Activated CD4-positive, alpha-beta T cell treated with anti-CD3 and anti-CD28 coated beads, Interleukin-2, amount 50 U/mL, for 24 hours (primary cell): ENCODE results near the gene FMNL3.
A peak's percentile ranks its signal among the peaks of the same experiment; 100 is the strongest.

Source experiments
- DNase-seq, 2 donors: peaks; one replicate each; pipeline ENCODE4 v3.0.0-alpha.2; 2020; ENCODE audit warnings: low read depth in 1 of 2, low spot score in 1 of 2

Gene FMNL3

DNA sequence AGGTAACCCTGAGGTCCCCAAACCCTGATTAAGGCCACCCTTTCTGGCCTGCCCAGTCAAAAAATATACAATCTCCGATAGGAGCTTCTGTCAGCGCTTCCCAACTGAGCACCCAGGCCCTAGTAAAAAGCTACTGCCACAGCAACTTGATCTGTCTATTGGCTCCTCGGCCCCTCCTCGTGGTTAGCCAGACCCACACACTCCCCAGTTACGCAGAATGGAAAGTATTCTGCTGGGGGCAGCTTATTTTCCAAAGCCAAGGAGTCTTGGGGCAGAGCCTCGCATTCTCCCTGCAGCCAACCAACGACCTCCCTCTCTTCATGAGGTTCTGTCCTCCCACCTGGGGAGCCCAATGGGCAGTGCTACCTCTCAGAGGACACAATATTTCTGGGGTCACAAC lies 32.1 kb downstream of the FMNL3 start:
- DNase-seq = no peak

DNA sequence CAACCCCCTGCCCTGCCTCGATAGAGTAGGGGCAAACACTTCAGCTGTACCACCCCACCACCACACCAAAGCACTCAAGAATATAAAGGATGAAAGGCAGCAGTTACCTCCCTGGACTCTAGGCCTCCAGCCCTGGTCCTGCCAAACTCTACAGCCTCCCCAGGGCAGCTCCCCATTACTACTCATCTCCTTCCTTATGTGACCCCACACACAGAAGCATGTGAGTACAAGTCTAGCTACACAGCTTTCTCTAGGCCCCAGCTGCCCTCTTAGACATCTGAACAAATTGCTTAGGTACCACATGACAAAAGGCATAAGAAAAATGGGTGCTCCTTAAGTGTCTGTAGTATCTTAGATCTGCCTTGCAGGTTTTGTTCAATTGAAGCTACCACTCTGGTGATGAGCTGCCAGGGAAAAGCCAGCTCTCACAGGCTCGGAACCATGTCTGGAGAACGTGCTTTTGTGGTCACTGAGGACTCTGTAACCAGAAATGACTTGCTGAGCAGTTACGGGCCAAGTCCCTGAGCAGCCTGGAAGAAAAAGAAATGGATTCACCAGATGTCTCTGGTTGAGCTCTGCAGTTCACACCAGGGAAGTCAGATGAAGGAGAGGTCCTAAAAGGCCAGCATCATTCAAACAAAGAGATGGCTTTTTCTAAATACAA lies 32.8 kb downstream of the FMNL3 start:
- DNase-seq = no peak

DNA sequence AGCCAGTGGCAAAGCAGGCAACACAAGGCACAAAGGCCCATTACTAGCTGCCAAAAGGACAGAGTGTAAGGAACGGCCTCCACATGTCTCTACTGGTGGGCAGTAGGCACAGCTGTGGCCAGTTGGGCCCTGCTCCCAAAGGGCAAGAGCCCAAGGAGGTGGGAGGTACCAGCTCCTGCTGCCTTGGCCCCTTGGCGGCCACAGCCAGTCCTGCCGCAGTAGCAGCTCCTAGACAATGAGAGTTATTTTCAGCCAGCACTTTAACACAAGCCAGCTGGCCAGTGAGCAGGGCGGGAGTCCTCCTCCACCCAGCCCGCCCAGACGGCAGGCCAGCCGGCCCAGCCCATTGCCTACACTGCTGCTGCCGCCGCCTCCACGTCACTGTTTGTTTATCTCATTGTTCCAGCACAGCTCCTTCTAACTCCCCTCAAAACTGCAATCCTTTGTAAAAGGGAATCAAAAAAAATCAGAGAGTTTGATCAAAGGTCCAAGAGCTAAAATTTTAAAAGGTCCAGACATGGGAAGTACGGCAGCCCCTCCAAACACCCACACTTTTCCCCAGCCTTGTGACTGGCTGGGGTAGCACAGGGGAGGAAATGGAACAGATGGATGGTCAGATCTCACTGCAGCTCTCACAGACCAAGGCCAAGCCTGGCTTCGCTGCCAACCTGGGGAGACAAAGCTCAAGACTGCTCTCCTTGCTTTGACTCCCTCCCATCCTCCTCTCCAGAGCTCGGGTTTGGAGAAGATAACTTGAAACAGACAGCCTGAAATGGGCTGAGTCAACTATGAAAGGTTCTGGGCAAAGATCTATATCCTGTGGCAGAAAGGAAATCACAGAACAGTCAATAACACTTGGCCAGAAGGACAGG lies 33.5 kb downstream of the FMNL3 start:
- no peak for DNase-seq

DNA sequence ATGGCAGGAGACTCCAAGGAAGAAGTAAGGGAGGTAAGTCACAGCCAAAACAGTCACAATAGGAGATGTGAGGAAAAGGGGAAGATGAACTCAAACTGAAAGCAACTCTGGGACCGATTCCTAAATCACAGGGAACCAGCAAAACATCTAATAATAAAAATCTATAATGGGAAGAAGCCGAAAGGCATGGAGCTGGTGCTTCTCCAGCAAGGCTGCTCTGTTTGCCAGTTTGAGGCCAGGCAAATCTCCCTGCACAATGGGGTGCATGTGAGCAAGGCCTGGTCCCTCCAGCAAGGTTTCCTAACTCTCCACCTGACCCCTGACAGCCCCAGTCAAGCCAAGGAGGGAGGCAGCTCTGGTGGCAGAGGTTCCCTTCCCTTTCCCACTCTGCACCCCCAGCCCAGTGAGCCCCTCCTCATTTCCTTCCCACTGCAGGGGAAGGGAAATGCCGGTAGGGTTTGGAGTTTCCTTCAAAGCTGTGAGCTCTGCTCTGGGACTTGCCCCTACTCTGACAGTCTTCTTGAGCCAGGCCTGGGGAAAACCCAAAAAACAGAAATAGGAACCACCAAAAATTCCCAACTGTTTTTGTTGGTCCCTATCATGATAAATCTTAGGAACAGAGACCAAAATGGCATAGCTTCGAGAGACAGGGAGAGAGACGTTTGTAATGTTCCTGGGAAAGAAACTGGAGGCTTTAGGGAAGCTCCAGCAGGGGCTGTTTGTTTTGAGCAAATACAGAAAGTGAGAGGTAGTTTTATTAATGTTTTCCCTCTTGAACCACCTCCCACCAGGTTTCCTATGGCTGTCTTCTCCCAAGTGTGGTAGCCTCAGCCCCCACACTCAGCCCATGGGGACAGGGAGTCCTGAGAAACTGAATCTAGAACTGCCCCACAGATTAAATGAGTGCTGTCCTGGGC lies 34.6 kb downstream of the FMNL3 start:
- no peak for DNase-seq

DNA sequence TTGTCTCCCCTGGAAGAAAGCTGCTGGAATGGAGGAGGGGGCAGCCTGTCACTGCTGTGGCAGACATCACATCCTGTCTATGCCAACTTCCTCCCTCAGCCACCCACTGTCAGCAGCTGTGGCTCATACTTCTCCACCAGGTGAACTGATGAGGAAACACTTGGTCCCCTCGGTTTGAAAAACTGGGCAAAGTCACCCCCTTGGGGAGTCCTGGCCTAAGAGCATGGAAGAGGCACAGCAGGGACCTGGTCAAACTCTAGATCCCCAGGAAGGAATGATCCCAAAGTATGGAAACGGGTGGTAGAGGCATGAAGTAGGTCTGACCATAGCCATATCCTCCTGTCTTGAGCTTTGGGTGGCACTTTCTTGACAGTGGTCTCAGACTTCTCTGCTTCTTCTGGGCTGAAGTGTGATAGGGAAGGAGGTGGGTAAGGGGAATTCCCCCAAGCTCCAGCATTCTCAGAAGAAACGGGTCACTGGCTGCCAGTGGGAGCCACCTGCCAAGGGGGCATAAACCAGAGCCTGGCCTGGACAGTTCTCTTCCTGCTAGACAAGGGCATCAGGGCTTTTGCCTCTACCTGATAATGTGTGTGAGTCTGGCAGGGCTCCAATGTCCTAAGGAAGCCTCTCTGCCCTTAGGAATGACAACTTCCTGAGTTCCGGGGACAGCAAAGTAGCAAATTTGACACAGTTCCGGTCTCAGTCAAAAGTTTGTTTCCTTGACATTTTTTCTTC lies 36.0 kb downstream of the FMNL3 start:
- DNase-seq = peak in 1 of 2 donors; percentile 36

DNA sequence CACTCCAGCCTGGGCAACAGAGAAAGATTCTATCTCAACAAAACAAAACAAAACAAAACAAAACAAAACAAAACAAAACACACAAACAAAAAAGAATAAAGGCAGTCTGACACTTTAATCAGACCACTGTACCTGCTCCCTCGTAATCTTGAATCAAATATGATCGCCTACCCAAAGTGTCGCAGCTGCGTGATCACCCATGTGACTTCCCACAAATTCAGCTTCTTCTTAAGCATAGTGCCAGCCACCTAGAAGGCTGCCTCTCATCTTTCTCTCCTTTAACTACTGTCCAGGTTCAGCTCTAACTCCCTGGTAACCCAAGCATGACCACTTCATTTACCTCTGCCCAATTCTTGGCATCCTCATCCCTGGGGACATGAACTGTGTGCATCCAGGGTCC lies 37.4 kb downstream of the FMNL3 start:
- DNase-seq = no peak

DNA sequence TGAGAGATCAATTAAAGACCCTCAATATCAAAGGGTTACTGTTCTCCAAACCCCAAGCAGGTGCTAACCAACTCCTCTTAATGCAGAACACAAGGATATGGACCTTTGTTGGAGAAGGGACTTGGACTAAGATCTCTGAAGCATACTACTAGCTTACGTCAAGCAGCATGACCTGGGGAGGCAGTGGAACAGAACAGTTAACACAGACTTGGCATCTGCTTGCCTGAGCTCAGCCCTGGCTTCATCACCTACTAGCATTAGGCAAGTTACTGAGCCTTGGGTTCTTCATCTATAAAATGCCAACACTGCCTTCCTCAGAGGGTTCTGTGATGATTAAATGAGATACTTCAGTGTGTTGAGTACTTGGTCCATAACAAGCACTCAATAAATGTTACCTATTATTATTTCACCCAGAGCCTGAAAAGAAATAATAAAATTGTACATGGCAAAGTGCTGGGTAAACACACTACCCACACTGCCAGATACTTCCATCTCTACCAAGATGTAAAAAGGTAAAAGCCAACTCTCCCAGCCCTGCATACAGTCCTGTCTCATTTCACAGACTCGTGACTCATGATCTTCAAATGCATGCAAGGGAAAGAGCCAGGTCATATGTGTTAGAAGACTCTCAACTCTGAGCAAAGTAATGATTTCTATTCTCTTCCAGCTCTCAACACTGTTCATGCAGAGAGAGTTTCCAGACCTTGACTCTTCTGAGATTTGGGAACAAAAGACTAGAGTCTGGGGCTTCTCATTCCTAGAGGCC lies 39.7 kb downstream of the FMNL3 start:
- peak in 1 of 2 donors; percentile 30 for DNase-seq

DNA sequence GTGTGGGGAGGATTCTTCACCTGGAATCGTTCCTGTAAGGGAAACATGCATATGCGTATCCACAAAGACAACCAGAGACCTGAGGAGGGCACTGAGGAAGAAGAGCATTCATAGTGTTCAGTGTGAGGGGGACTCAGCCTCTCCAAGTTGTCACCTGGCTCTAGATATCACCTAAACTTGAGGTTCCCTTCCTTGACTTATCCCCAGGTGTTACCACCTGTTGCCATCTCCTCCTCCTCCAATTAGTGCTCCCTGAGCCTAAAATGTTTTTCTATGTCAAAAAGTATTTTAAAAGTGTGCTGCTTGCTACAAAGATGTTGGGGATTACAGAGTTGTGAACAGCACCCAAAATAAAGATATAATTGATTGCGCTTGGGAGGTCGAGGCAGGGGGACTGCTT lies 41.0 kb downstream of the FMNL3 start:
- no peak for DNase-seq

DNA sequence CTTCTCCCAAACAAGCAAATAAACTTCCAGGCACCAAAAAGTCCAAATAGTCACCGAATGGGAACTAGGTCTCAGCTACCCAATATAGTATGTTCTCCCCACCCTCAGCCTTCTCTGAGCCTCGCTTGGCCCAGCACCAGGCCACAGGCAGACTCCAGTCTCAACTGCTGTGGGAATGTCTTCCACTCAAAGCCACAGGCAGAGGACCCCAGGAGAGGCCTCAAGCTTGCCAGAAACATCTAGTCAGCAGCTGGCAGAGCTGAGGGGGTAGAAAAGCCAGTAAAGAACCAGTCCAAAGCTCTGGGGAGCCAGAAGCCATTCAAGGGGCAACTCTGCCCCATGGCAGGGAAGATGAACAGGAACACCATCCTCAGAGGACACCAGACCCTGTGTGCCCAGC lies 41.8 kb downstream of the FMNL3 start:
- no peak for DNase-seq

DNA sequence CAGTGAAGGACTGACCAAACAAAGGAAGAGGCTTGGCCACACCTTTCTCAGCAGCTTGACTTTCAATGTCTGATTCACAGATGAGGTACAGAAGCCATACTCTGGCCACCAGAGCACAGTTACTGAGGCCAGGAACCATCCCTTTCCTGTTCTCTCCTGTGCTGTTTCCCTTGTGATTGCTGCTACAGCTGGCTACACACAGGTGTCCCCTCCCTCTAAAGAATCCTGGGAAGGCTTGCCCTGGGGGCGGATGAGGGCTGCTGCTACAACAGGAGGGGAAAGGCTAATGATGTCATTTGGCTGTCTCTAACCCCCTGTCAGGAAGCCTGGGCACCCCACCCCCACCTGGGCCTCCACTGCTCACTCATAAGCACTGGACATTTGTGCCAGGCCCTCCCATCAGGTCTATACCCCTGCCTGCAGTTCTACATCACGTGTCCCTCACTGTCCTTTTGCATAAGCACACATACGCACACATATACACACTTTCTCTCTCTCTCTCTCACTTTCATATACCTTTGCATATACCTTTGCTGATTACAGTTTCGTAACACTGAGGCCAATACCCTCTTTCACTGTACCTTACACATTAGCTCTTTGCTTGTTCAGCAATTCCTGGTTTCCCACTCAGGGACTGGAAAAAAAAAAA lies 42.5 kb downstream of the FMNL3 start:
- no peak for DNase-seq

DNA sequence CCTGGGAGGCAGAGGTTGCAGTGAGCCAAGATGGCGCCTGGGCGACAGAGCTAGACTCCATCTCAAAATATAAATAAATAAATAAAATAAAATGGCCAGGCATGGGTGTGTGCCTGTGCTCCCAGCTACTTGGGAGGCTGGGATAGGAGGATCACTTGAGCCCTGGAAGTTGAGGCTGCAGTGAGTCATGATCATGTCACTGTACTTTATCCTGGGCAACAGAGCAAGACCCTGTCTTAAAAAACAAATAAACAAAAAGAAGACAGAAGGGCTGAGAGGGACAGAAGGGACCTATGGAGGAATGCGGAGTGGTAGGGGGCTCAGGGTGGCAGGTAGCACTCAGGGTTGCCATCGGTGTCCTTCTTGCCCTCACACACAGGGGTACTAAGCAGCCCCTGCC lies 43.0 kb downstream of the FMNL3 start:
- DNase-seq = no peak

DNA sequence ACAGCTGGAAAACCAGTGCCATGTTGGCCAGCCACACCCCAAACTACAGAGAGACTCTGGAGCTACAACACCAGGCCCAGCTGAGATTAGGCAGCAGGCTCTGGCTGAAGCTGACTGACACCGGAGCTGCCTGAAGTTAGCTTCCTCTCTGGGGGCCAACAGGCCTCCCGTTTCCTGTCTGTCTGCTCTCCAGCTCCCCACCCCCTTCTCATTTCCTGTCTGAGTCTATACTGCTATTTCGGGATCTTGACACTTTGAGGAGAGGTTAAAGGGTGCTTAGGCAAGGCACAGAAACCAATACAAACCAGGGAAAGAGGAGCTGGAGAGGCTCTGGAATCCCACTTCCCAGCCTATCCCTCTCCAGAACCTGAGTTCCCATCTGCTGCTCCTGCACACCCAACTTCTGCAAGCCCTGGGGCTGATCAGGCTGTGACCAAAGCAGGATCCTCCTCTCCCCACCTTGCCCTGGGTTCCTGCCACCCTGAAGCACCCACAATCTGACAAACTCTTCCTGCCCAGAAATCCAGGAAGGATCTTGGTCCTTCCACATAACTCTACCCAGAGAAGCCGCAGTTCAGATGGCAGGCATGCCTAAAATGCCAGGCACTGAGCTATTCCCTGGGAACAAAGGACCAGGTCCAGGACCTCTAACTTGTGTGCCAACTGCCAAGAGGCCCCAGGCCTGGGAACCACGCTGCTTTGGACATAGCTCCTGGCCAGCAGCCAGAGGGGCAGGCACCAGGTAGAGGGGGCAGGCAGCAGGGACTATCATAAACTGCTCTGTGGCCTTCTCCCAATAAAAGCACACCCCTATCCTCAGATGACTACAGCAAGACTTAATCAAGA lies 44.0 kb downstream of the FMNL3 start:
- peak; percentile 11 to 68 for DNase-seq

DNA sequence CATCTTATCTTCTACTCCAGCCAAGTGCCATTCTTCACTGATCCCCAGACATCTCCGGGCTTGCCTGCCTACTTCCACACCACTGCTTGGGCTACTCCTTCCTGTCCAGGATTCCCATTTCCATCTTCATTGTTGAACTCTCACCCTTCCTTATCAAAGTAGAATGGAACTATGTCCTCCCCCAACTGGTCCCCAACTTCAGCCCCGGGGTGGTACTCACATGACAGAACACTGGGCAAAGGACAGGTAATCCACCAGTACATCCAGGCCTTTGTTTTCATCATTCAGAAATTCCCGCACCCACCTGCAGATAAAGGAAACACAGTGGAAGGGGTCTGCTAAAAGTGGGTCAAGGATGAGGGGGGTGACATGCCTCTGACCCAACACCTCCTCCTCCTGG lies 45.5 kb downstream of the FMNL3 start:
- no peak for DNase-seq

DNA sequence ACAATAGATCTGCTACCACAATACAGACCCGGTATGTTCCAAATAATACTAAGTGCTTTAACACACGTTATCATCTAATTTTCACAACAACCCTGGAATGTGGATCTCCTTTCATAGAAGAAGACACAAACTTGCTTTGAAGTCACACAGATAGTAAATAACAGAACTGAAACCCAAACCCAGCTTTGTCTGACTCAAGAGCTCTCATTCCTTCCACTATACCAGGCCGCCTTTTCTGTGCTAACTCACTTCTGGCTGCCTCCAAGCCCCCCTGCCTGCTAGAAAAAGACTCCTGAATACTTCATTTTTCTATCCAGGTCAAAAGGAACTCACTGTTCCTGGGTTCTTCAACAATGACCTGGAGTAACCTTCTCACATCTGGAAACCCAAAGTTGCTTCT lies 46.0 kb downstream of the FMNL3 start:
- peak in 1 of 2 donors; percentile 49 for DNase-seq

DNA sequence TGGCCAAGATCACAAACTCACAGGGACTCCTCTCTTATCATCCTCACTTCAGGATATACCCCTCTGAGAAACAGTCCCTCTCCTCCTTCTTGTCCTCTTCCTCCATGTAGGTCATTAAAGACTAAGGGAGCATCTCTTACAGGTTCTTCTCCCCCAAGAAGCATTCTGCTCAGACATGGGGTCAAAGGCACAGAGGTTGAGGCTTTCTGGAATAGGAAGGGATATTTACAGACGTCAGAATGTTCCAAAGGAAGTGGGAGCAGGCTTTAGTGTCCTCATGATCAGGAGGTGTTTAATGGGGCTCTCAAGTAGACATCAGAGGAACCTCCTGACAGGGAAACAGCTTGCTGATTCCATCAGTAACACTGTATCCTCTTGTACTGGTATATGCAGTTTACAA lies 47.5 kb downstream of the FMNL3 start:
- no peak for DNase-seq

DNA sequence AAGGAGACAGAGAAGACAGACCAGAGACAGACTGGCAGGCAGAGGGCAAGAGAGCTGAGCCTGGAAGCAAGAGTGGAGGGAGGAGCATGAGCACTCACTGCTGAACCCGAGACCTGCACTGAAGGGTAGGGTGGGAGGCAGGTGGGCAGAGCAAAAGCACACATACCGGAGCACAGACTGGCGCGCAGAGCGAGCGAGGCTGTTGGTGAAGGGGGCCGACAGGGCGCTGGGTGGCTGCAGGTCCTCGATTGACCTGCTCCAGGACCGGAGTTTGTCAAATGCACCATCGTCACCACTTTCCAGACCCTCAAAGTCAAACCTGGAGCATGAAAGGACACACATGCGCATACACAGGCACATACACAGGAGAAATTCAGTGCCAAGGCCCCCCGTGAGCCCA lies 48.9 kb downstream of the FMNL3 start:
- no peak for DNase-seq

DNA sequence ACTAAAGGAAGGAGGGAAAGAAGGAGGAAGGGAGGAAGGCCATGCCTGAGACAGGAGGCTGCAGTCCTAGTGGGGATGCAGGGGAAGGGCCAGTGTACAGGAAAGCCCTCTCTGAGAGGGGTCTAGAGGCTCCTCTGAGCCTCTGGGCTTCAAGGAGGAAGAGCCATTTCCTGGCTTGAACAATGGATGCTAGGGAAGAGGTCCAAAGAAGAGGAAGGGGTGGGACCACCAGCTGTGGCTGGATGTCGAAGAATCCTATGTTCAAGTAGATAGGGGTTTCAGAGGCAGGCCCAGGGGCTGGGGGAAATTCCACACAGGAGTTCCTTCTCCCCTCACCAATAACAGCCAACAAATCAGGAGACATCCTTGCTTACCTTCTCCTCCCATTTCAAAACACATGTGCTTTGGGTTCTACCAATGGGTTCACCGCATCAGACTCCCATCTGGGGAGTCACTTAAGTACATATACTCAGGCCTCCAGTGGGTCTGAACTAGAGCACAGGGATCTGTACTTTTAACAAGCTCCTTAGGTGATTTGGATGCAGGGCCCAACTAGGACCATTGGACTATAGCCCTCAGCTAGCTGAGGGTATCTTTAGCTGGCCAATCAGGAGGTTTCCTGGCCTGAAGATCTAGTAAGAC lies 51.5 kb downstream of the FMNL3 start:
- DNase-seq = no peak

DNA sequence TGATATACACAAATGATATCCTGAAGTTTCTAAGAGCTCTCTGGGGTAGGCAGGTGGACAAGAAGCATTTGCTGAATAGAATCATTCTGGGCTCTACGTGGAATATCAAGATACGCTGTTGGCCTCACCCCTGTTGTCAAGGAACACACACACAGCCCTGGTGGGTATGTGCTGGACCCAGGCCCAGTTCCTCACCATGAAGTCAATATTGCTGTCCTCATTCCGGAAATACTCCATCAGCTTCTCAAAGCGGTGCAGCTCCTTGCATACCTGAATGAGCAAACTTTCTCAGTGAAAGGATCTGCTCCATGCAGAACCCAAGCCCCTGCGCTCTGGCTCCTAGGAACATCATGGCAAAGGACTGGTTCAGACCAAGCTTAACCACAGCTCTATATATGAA lies 52.5 kb downstream of the FMNL3 start:
- no peak for DNase-seq
